Measurements from ENCODE around the gene ATP10D.

The ATP10D gene

GRCh38 chr4:47598896-47599295 lies 113.8 kb downstream of the ATP10D start:
- DNase-seq: no peak

- DNase-seq: no peak
Measured at GRCh38 chr4:47606482-47606881, 121.4 kb downstream of the ATP10D start.

- DNase-seq: no peak
Measured at GRCh38 chr4:47612116-47613023, 127.3 kb downstream of the ATP10D start.

- no peak for DNase-seq
Measured at GRCh38 chr4:47615385-47615784, 130.3 kb downstream of the ATP10D start.

GRCh38 chr4:47617607-47618006 lies 132.5 kb downstream of the ATP10D start:
- DNase-seq: no peak

GRCh38 chr4:47619691-47620090 lies 134.6 kb downstream of the ATP10D start:
- DNase-seq: no peak

GRCh38 chr4:47621181-47621580 lies 136.1 kb downstream of the ATP10D start:
- no peak for DNase-seq

- DNase-seq: no peak
Measured at GRCh38 chr4:47624031-47624441, 139.0 kb downstream of the ATP10D start.

GRCh38 chr4:47631161-47631560 lies 146.1 kb downstream of the ATP10D start:
- DNase-seq: no peak

GRCh38 chr4:47639531-47639930 lies 154.5 kb downstream of the ATP10D start:
- no peak for DNase-seq

GRCh38 chr4:47640911-47641310 lies 155.8 kb downstream of the ATP10D start:
- no peak for DNase-seq

GRCh38 chr4:47641755-47642154 lies 156.7 kb downstream of the ATP10D start:
- DNase-seq: no peak

GRCh38 chr4:47642191-47642830 lies 157.2 kb downstream of the ATP10D start:
- DNase-seq: no peak
